HG03097 (cell line): ENCODE results near the gene ASIC4.

Experiments
- ATAC-seq: cut with Tn5 transposase; IDR thresholded peaks from one replicate; pipeline ENCODE4 v1.9.1; 2021; ENCODE audit not compliant: unreplicated experiment, low FRiP score

ASIC4 gene

DNA sequence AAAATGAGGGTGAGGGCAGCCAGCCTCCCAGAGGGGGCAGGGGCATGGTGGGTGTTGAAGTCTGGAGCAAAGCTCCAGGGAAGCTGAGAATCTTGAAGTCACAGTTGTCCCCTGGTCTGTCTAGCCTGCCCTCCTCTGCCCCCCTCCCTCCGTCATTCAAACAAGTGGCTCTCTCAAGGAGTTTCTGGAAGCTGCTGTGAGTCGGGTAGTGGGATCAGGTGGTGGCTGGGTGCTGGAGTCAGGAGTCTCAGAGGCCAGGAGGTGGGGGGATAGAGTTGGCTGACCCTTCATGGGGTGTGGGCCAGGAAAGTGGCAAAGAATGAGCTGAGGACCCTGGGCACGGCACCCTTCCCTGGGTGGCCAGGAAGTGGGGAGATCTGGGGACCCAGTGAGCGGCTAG, 495 bp upstream of the ASIC4 start:
- no peak for ATAC-seq

GRCh38 chr2:219514836-219515235, 554 bp downstream of the ASIC4 start:
- no peak for ATAC-seq

- ATAC-seq = no peak
Measured at GRCh38 chr2:219515874-219516629, 1.8 kb downstream of the ASIC4 start.

GRCh38 chr2:219516888-219517287, 2.6 kb downstream of the ASIC4 start:
- ATAC-seq = no peak

DNA sequence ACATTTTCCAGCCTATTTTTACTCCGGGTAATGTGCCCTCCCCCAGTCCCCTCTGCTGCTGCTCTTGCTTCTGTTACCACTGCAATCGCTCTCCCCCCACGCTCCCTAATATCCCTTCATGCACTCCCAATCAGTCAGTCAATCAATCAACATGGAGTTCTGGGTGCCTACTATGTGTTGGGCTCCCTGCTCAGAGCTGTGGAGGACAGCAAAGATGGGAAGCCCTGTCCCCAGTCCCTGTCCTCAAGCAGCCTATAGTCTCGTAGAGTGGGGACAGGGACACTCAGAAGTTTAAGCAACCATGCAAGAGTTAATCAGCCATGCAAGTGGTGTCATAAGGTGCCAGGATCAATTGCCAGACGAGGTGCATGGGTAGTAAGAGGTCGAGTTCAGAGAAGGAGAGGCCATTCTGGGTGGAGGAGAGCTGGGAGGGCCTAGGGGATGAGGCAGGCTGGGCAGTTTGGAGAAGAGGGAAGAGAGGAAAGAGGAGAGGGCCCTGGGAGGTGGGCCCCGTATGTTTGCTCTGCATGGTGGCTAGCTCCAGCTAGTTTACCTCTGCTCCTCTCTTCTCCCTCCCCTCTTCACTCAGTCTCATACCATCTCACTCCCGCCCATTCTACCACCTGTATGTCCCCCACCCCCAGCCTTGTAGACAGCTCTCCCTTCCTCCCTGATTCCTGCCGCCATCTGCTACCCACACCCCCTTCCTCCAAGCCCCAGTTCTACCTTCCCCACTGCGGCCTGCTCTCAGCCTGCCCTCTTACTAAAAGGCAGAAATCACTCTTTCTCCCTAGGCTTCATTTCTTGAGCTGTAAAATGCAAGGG, 3.9 kb downstream of the ASIC4 start:
- no peak for ATAC-seq

GRCh38 chr2:219519526-219519916, 5.2 kb downstream of the ASIC4 start:
- ATAC-seq = no peak

- no peak for ATAC-seq
Measured at GRCh38 chr2:219520079-219520478, 5.8 kb downstream of the ASIC4 start.

DNA sequence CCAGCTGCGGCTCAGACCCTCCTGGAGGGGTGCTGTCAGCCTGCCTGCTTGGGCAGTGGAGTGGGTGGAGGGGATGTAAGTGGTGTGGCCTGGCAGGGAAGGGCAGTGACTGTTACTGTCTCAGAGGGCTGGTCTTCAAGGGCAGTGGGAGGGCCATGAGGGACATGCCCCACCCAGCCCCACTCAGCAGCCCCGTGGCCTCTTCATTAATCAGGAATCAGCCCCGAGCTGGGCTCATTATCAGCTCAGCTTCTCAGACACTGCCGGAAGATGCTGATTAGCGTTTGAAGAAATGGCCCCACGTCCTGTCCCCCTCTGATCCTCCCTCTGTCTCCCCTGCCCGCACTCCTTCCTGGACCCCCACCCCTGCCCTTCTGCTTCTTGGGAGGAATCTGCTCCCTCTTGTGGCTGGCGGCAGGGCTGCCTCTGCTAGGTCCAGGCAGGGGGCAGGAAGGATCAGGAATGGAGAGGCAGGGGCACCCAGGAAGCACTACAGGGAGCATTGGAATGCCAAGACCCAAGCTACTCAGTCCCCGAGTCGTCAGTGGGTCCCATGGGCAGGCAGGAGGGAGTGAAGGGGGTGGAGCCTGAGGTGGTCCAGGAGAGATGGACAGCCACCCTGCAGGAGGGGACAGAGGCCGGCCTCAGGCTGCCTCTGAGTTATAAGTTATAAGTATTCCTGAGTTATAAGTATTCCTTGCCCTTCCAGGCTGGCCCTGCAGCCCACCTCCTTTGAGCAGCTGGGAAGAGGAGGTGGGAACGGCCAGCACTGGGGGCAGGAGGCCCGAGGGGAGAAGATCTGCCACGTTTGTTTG, 7.0 kb downstream of the ASIC4 start:
- no peak for ATAC-seq

DNA sequence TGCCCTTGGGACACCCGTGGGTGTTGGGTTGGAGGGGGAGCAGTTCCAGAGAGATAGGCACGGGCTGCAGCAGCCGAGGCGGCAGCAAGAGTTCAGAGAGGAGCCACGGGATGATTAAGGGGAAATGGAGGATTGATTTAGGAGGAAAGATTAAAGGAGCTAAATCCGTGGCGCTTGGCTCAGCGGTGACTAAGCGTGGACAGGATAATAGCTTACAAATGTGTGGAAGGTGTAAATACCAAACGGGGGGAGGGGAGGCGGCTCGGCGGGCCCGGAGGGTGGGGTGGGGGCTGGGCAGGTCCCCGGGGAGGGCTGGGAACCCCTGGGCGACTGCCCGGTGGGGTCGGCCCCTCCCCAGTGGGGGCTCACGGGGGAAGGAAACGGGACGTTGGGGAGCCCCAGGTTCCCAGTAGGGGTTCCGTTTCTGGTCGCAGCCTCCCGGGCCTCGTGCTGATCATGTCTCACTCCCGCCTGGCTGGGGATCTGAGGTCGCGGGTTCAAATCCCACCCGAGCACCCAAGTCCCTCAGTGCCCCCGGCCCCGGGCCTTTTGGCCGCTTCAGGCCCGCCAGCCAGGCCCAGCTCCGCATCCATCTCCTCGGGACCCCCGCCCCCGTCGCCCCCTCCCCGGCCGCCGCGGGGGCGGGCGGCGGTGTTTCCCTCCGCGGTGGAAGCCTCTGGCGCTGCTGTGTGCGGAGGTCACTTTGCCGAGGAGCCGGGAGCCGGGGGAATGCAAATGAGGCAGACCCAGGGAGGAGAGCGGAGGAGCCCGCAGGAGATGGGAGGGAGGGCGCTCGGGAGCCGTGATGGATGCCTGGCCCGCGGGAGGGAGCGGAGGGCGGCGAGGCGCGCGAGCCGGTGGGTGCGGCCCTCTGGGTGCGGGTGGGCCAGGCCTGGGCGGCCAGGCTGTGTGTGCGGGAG, 8.1 kb downstream of the ASIC4 start:
- ATAC-seq = no peak

- no peak for ATAC-seq
Measured at GRCh38 chr2:219523031-219523671, 8.9 kb downstream of the ASIC4 start.

DNA sequence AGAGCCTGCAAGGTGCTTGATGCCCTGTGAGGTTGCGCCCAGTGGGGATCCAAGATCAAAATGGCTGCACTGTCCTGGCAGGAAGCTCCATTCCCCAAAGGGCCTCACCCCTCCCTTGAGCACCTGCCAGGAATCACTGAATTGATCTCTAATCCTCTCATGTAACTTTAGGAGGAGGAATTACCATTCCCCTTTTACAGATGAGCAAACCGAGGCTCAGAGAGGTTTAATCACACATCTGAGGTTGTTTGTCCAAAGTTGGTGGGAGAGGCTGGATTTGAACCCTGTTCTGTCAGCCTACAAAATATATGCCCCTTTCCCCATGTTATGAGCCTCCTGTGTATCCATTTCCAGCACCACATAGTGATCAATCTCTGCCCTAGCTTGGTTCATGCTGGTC, 10.5 kb downstream of the ASIC4 start:
- no peak for ATAC-seq

DNA sequence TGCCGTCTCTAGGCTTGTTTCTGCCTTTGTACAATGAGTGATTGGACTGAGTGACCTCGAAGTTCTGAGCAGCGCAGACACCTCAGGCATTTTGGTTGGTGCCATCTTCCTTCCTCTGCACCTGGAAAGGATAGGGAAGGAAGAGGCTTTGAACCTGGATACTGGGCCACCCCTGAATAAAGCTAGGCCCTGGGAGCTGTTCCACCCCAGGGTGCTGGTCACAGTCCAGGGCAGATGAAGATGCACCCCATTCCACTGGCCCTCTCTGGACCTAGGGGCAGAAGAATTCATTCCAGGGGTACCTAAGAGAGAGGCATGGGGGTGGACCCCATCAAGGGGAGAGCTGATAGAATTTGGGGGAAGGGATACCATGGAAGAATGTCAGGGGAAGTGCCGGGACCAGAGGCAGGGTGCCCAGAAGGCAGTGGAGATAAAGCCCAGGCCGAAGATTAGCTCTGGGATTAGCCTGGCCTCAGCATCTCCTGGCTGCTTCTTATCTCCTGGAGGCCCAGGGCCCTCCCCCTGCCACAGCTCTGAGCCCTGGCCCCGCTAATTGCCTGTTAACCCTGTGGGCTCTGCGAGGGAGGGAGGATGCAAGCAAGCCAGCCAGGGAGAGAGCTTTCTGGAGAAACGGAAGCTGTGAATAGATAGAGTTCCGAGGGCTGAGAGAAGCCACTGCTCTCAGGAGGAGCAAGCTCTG, 11.4 kb downstream of the ASIC4 start:
- no peak for ATAC-seq

DNA sequence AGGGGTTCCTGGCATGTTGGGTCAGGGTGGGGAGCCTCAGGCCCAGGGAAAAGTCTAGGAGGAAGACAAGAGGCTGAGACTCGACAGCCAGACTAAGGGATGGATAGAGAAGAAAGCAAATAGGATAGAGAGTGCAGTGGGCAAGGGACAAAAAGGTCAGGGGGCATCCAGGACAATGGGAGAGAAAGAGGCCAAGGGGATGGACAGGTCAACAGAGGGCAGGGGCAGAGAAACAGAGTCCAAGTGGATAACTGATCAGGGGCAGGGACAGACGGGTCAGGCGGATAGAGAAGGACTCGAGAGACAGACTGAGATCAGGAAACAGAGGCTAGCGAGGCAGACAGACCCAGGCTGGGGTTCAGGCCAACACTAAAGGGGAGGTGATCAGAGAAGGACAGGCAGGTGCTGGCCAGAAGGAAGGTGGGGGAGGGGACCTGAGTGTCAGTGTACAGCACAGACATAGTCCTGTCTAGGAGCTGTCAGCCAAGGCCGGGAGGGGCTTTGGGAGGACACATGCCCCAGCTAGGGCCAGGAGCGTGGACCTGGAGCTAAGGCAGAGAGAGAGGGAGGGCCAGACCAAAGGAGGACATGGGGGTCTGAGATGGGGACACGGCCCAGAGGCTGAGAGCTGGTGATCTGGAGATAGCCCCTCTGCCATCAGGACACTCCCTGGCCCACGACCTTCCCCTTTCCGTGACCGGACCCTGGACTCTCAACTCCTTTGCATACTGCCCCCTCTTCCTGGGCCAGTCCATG, 12.2 kb downstream of the ASIC4 start:
- no peak for ATAC-seq

DNA sequence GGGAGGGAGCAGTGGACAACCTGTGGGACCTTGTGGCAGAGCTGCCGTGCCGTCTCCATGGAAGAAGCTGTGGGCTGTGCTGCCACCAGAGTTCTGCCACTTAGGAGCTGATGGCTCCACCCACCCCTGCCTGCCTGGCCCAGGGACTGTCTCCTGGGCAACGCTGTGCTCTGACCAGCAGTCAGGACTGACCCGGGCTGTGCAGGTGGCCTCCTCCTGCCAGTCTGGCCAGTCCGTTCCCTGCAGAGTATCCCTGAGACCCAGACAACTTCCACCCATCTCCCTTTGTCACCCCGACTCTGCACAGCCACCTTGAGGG, 12.8 kb downstream of the ASIC4 start:
- ATAC-seq = no peak

GRCh38 chr2:219527472-219527871, 13.2 kb downstream of the ASIC4 start:
- no peak for ATAC-seq

DNA sequence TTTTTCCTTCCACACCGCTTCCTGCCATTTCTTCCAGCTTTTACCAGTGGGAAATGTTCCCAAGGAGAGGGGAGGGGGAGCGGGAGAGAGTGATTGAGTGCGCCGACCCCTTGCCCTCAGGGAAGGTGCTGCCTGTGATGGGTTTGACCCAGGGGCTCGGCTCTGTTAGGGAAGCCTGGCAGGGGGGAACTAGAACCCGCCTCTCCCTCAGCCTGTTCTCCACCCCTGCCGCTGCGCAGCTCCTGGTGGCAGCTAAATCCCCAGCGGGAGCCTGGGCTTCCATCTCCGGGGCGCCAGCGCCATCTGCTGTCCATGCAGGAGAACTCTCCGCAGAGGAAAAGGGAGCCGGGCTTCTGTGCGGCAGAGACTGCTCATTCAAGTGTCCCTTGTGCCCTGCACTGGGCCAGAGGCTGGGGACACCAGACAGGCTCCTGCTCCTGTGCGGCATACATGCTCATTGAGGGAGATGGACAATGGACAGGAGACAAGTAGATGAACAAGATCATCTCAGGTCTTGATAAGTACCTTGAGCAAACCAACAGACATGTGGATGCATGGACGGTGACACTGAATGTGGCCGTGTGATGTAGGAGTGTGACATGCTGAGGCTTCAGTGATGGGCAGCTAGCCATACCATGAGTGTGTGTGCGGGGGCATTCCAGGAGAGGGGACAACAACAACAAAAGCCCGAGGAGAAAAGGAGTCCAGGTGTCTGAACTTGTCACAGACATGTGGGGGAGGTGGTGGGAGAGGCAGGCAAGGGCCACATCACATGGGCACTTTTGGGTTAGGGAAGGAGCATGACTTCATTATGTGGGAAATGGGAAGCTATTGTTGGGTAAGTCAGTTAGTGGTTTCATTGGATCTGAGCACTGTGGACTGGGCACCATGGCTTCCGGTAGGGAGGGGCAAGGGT, 16.0 kb downstream of the ASIC4 start:
- ATAC-seq = peak; percentile 75

DNA sequence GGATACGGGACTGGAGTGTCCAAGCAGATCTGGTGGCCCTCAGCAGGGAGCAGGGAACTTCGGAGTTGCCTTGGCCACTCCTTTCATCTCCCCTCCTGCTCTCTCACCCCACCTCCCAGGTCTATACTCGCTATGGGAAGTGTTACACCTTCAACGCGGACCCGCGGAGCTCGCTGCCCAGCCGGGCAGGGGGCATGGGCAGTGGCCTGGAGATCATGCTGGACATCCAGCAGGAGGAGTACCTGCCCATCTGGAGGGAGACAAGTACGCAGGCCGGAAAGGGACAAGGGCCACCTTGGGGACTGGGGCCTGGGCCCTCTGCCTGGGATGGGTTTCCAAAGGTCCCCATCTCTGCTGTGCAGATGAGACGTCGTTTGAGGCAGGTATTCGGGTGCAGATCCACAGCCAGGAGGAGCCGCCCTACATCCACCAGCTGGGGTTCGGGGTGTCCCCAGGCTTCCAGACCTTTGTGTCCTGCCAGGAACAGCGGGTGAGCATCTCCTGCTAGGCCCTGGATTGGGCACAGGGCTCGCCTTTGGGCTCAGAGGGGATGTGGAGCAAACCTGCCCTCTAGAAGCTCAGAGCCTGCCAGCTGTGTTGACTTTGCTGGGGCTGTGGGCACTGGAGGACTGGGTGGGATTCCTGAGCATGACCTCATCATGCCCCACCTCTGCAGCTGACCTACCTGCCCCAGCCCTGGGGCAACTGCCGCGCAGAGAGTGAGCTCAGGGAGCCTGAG, 17.5 kb downstream of the ASIC4 start:
- no peak for ATAC-seq
